Epithelial cell of esophagus (primary cell): ENCODE results near the gene PALLD.

Source experiments
- DNase-seq: peaks from one replicate; pipeline ENCODE4 v3.0.0; 2010; ENCODE audit warnings: low read depth
- H3K4me3 ChIP-seq: 2 replicates; pipeline ENCODE4 v1.5.1; 2011; ENCODE audit warnings: mild to moderate bottlenecking, low read length, control low read depth
- CTCF ChIP-seq: IDR thresholded peaks from 2 replicates; pipeline ENCODE4 v1.5.1; 2011; ENCODE audit warnings: low read depth, mild to moderate bottlenecking, low read length, control low read depth, inconsistent platforms; ENCODE audit not compliant: insufficient read depth; ENCODE audit errors: missing control alignments

Gene PALLD

GRCh38 chr4:168643111-168643795 is 146.4 kb downstream of the PALLD start:
- TF ChIP-seq CTCF, result no peak
- DNase-seq, result no peak
- H3K4me3 ChIP-seq, result no peak overlapping the region

- H3K4me3 ChIP-seq, result no peak overlapping the region
- no peak for TF ChIP-seq CTCF
- DNase-seq, result no peak
Observed at GRCh38 chr4:168643796-168644159, 146.9 kb downstream of the PALLD start.

- TF ChIP-seq CTCF, result no peak
- no peak overlapping the region for H3K4me3 ChIP-seq
- no peak for DNase-seq
Observed at GRCh38 chr4:168646001-168646768, 149.3 kb downstream of the PALLD start.

GRCh38 chr4:168647646-168648375 is 151.0 kb downstream of the PALLD start:
- no peak for DNase-seq
- TF ChIP-seq CTCF, result no peak
- no peak overlapping the region for H3K4me3 ChIP-seq

GRCh38 chr4:168648494-168648893 is 151.6 kb downstream of the PALLD start:
- DNase-seq, result no peak
- no peak for TF ChIP-seq CTCF
- H3K4me3 ChIP-seq, result no peak overlapping the region

- TF ChIP-seq CTCF, result no peak
- no peak overlapping the region for H3K4me3 ChIP-seq
- DNase-seq, result peak; percentile 83
Observed at GRCh38 chr4:168648929-168649328, 152.1 kb downstream of the PALLD start.
